H9 (cell line): ENCODE data around the gene MICU1. TPM values are rescaled to one million over a fixed set of nuclear protein-coding genes. Genes with fewer than 3 reads are reported as not detected.

Experiments used
- DNase-seq: peaks from one replicate; pipeline ENCODE4 v3.0.0-alpha.2; 2017
- H2AFZ ChIP-seq: one replicate; pipeline ENCODE4 v1.6.1; 2013; ENCODE audit warnings: mild to moderate bottlenecking, low read length, control low read depth, moderate library complexity
- H2AK5ac ChIP-seq: 2 replicates; pipeline ENCODE4 v1.6.1; 2013; ENCODE audit warnings: low read length, control low read depth, mixed read lengths; ENCODE audit not compliant: insufficient read length
- H2BK120ac ChIP-seq: one replicate; pipeline ENCODE4 v1.6.1; 2013; ENCODE audit warnings: low read depth, mild to moderate bottlenecking, low read length, control low read depth, inconsistent platforms; ENCODE audit not compliant: poor library complexity, severe bottlenecking
- H2BK12ac ChIP-seq: 2 replicates; pipeline ENCODE4 v1.6.1; 2013; ENCODE audit warnings: low read length, control low read depth, mixed read lengths, low read depth; ENCODE audit not compliant: insufficient read length
- H2BK15ac ChIP-seq: 2 replicates; pipeline ENCODE4 v1.6.1; 2013; ENCODE audit warnings: low read depth, low read length, control low read depth
- H2BK20ac ChIP-seq: one replicate; pipeline ENCODE4 v1.6.1; 2013; ENCODE audit warnings: low read depth, mild to moderate bottlenecking, low read length, control low read depth, inconsistent platforms; ENCODE audit not compliant: poor library complexity, severe bottlenecking
- H2BK5ac ChIP-seq: 2 replicates; pipeline ENCODE4 v1.6.1; 2013; ENCODE audit warnings: low read length, control low read depth, mixed read lengths; ENCODE audit not compliant: insufficient read length
- H3K14ac ChIP-seq: 2 replicates; pipeline ENCODE4 v1.6.1; 2013; ENCODE audit warnings: low read length, control low read depth; ENCODE audit not compliant: insufficient read depth
- H3K18ac ChIP-seq: 2 replicates; pipeline ENCODE4 v1.6.1; 2013; ENCODE audit warnings: low read depth, mild to moderate bottlenecking, mixed read lengths, low read length, control low read depth; ENCODE audit not compliant: insufficient read length
- H3K23ac ChIP-seq: 2 replicates; pipeline ENCODE4 v1.6.1; 2013; ENCODE audit warnings: low read length, control low read depth, mixed read lengths, low read depth; ENCODE audit not compliant: insufficient read length
- H3K23me2 ChIP-seq: 2 replicates; pipeline ENCODE4 v1.6.1; 2013; ENCODE audit warnings: low read depth, mild to moderate bottlenecking, mixed read lengths, low read length, control low read depth; ENCODE audit not compliant: insufficient read length, poor library complexity, severe bottlenecking
- H3K27ac ChIP-seq: 2 replicates; pipeline ENCODE4 v1.5.1; 2013; ENCODE audit warnings: low read length, control low read depth, mixed read lengths, low read depth; ENCODE audit not compliant: insufficient read length
- H3K27me3 ChIP-seq: 2 replicates; pipeline ENCODE4 v1.6.1; 2013; ENCODE audit warnings: low read length, control low read depth, inconsistent platforms; ENCODE audit not compliant: insufficient read depth
- H3K4ac ChIP-seq: 2 replicates; pipeline ENCODE4 v1.6.1; 2013; ENCODE audit warnings: low read depth, mild to moderate bottlenecking, control low read depth, inconsistent platforms, low read length, moderate library complexity
- H3K4me1 ChIP-seq: 2 replicates; pipeline ENCODE4 v1.6.1; 2013; ENCODE audit warnings: low read length, control low read depth, inconsistent platforms; ENCODE audit not compliant: insufficient read depth
- H3K4me2 ChIP-seq: 2 replicates; pipeline ENCODE4 v1.6.1; 2013; ENCODE audit warnings: low read length, control low read depth, mixed read lengths; ENCODE audit not compliant: insufficient read length, insufficient read depth
- H3K56ac ChIP-seq: 2 replicates; pipeline ENCODE4 v1.6.1; 2013; ENCODE audit warnings: low read depth, mild to moderate bottlenecking, mixed read lengths, low read length, control low read depth; ENCODE audit not compliant: insufficient read length
- H3K79me1 ChIP-seq: 2 replicates; pipeline ENCODE4 v1.6.1; 2013; ENCODE audit warnings: low read depth, mild to moderate bottlenecking, moderate library complexity, low read length, control low read depth, inconsistent platforms; ENCODE audit not compliant: insufficient read depth, poor library complexity, severe bottlenecking
- H3K79me2 ChIP-seq: 2 replicates; pipeline ENCODE4 v1.6.1; 2013; ENCODE audit warnings: low read length, control low read depth, inconsistent platforms; ENCODE audit not compliant: insufficient read depth
- H3K9ac ChIP-seq: 2 replicates; pipeline ENCODE4 v1.6.1; 2013; ENCODE audit warnings: low read length, control low read depth, mixed read lengths; ENCODE audit not compliant: insufficient read length; ENCODE audit errors: extremely low read depth
- H3K9me3 ChIP-seq: one replicate; pipeline ENCODE4 v1.6.1; 2013; ENCODE audit warnings: low read depth, low read length, inconsistent platforms; ENCODE audit not compliant: control insufficient read depth
- H3T11ph ChIP-seq: one replicate; pipeline ENCODE4 v1.6.1; 2013; ENCODE audit warnings: mild to moderate bottlenecking, low read length, control low read depth, inconsistent platforms
- H4K20me1 ChIP-seq: one replicate; pipeline ENCODE4 v1.6.1; 2013; ENCODE audit not compliant: control insufficient read depth, insufficient read length, insufficient read depth
- H4K5ac ChIP-seq: 2 replicates; pipeline ENCODE4 v1.6.1; 2013; ENCODE audit warnings: low read depth, mild to moderate bottlenecking, mixed read lengths, low read length, control low read depth; ENCODE audit not compliant: insufficient read length
- H4K8ac ChIP-seq: replicated peaks from 2 replicates; pipeline ENCODE4 v1.6.1; 2013; ENCODE audit warnings: low read length, control low read depth, mixed read lengths, low read depth; ENCODE audit not compliant: insufficient read length
- H4K91ac ChIP-seq: 2 replicates; pipeline ENCODE4 v1.6.1; 2013; ENCODE audit warnings: low read depth, mild to moderate bottlenecking, moderate library complexity, mixed read lengths, low read length, control low read depth; ENCODE audit not compliant: insufficient read length
- H3K27ac Mint-ChIP-seq, 3 experiments: 2 replicates in 2 of 3; 3 replicates in 1 of 3; pipeline ENCODE4 v1.8.0; 2020 to 2021; ENCODE audit warnings: mixed read lengths in 3 of 3, mild to moderate bottlenecking in 1 of 3, moderate library complexity in 1 of 3
- H3K27me3 Mint-ChIP-seq: 2 replicates; pipeline ENCODE4 v1.8.0; 2021; ENCODE audit warnings: low read depth, mild to moderate bottlenecking, moderate library complexity, mixed read lengths
- H3K36me3 Mint-ChIP-seq, 3 experiments: 2 replicates in 2 of 3; 3 replicates in 1 of 3; pipeline ENCODE4 v1.8.0; 2020 to 2021; ENCODE audit warnings: low read depth in 3 of 3, mixed read lengths in 3 of 3; ENCODE audit not compliant: insufficient read depth in 1 of 3
- H3K4me1 Mint-ChIP-seq, 2 experiments: 2 replicates each; pipeline ENCODE4 v1.8.0; 2020; ENCODE audit warnings: mixed read lengths in 2 of 2
- H3K4me3 Mint-ChIP-seq, 2 experiments: 2 replicates in 1 of 2; 3 replicates in 1 of 2; pipeline ENCODE4 v1.8.0; 2020 to 2021; ENCODE audit warnings: mild to moderate bottlenecking in 2 of 2, mixed read lengths in 2 of 2, moderate library complexity in 1 of 2
- H3K9me3 Mint-ChIP-seq, 2 experiments: 2 replicates in 1 of 2; 3 replicates in 1 of 2; pipeline ENCODE4 v1.8.0; 2020; ENCODE audit warnings: mild to moderate bottlenecking in 2 of 2, mixed read lengths in 2 of 2, moderate library complexity in 1 of 2
- CTCF ChIP-seq: fragments of 200-600 bp; sonication (generic); conservative IDR thresholded peaks from 3 replicates; pipeline ENCODE4 v1.8.0; 2021; ENCODE audit warnings: antibody characterized with exemption, mild to moderate bottlenecking
- WGBS: extraction: QIAGEN DNeasy Blood & Tissue Kit; methylation state at CpG from one replicate; pipeline ENCODE4 v1.1.7; 2013; ENCODE audit warnings: missing lambda C conversion rate, low lambda C conversion rate, mixed read lengths; ENCODE audit not compliant: insufficient read length; ENCODE audit errors: extremely low coverage; 5-methylcytosine and 5-hydroxymethylcytosine counted together
- total RNA-seq: library from RNA; stranded (reverse); gene quantifications from 2 replicates; pipeline ENCODE4 v1.2.1, GENCODE V29; 2021

MICU1 gene
- total RNA-seq, 1 experiment from 2014 or later: 33.2 TPM

GRCh38 chr10:72338180-72338579 lies 287.7 kb downstream of the MICU1 start:
- Mint-ChIP-seq H3K36me3 (peaks cover 9 to 67% (median 20%) of the 10 kb centered on the region in 3 experiments), H3K4me1 (peaks cover 10 to 17% of the 10 kb centered on the region in 2 experiments), H3K4me3 (no peak overlapping the region), H3K27me3 (no peaks in the 10 kb centered on the region), H3K9me3 (no peaks in the 10 kb centered on the region), H3K27ac (0 out of 7 replicates have a peak overlapping the region, but pooled peaks of 1 of the 3 experiments have one; percentile 66)
- no peak overlapping the region for H2BK12ac ChIP-seq
- no CpG with 5 or more reads among the region's 7 CpGs for WGBS
- no peaks in the 10 kb centered on the region for H3K9me3 ChIP-seq
- H3K79me1 ChIP-seq: no peaks in the 10 kb centered on the region
- H4K5ac ChIP-seq: no peak overlapping the region
- no peak overlapping the region for H2BK20ac ChIP-seq
- H2AFZ ChIP-seq: no peak overlapping the region
- no peak overlapping the region for H3K14ac ChIP-seq
- no peak overlapping the region for H2BK15ac ChIP-seq
- no peaks in the 10 kb centered on the region; the same call in 1 of the 2 replicates for H3K4me1 ChIP-seq
- no peaks in the 10 kb centered on the region for H3K23me2 ChIP-seq
- no peaks in the 10 kb centered on the region for H3K79me2 ChIP-seq
- no peaks in the 10 kb centered on the region for H3K27me3 ChIP-seq
- H3K18ac ChIP-seq: no peak overlapping the region
- H3K4ac ChIP-seq: no peak overlapping the region
- H3K23ac ChIP-seq: no peak overlapping the region
- H3K27ac ChIP-seq: no peak overlapping the region
- H3K56ac ChIP-seq: no peak overlapping the region
- no peak for TF ChIP-seq CTCF
- no peak overlapping the region for H3K9ac ChIP-seq
- no peak overlapping the region for H2BK120ac ChIP-seq
- no peak for DNase-seq
- H4K20me1 ChIP-seq: no peaks in the 10 kb centered on the region
- H4K8ac ChIP-seq: no peak overlapping the region
- H3T11ph ChIP-seq: no peak overlapping the region
- no peak overlapping the region for H2BK5ac ChIP-seq
- H2AK5ac ChIP-seq: no peak overlapping the region
- no peak overlapping the region for H3K4me2 ChIP-seq
- no peak overlapping the region for H4K91ac ChIP-seq
